HepG2 (cell line): ENCODE measurements around the gene RNMT. TPM values are rescaled to one million over a fixed set of nuclear protein-coding genes. Genes with fewer than 3 reads are reported as not detected.

Experiments
- ATAC-seq: fragments of 200-7000 bp; cut with Tn5 transposase; 3 replicates; pipeline ENCODE4 v1.9.1; 2020; ENCODE audit warnings: mild to moderate bottlenecking, moderate library complexity
- BruUV-seq: library from RNA; stranded (reverse); fragments of 400-500 nt; replicated peaks from 2 replicates; lab custom pipeline; 2021; lab: Mats Ljungman, UMichigan
- CTCF ChIA-PET: fragments of 300-600 bp; formaldehyde crosslinking; extraction: SDS; loops from one replicate; lab custom pipeline; 2021; ENCODE audit warnings: low total read pairs, inconsistent platforms, low intra/inter-chr PET ratio; lab: Yijun Ruan, JAX
- POLR2A ChIA-PET: fragments of 350-600 bp; sonication (Branson Sonifier 250); formaldehyde crosslinking; loops from one replicate; lab custom pipeline; 2020; ENCODE audit warnings: antibody characterized with exemption, inconsistent platforms; lab: Yijun Ruan, JAX
- DNase-seq: peaks from one replicate; pipeline ENCODE4 v3.0.0-alpha.2; 2015; ENCODE audit warnings: low spot score
- FAIRE-seq: peaks from 3 replicates; lab custom pipeline; 2011; peaks lifted over from hg19 to GRCh38; lab: Jason Lieb, UNC
- H2AFZ ChIP-seq: one replicate; pipeline ENCODE4 v1.6.1; 2011; ENCODE audit warnings: low read length, inconsistent platforms
- H3K27ac ChIP-seq: fragments of 300-600 bp; 3 replicates; pipeline ENCODE4 v1.8.0; 2011; ENCODE audit warnings: mixed run types, mild to moderate bottlenecking, mixed read lengths, low read length, inconsistent platforms; ENCODE audit not compliant: insufficient read depth; ENCODE audit errors: extremely low read length
- H3K27me3 ChIP-seq, 2 experiments: fragments of 200-600 bp in 1 of 2; 2 replicates in 1 of 2; 3 replicates in 1 of 2; pipeline versions ENCODE4 v1.6.0 to v1.8.0; 2011; ENCODE audit warnings: low read length in 2 of 2, mild to moderate bottlenecking in 2 of 2, moderate library complexity in 2 of 2, inconsistent platforms in 1 of 2; ENCODE audit not compliant: insufficient read depth in 2 of 2, control insufficient read depth in 1 of 2
- H3K36me3 ChIP-seq, 2 experiments: fragments of 200-600 bp in 1 of 2; replicated peaks in 1 of 2; 2 replicates in 1 of 2; 3 replicates in 1 of 2; pipeline versions ENCODE4 v1.5.1 to v1.8.0; 2011; ENCODE audit warnings: low read length in 2 of 2, inconsistent platforms in 1 of 2; ENCODE audit not compliant: insufficient read depth in 2 of 2, control insufficient read depth in 1 of 2
- H3K4me1 ChIP-seq: 2 replicates; pipeline ENCODE4 v1.5.1; 2012; ENCODE audit warnings: low read length, inconsistent platforms; ENCODE audit not compliant: insufficient read depth
- H3K4me2 ChIP-seq: 2 replicates; pipeline ENCODE4 v1.6.0; 2011; ENCODE audit warnings: low read depth, low read length, inconsistent platforms
- H3K4me3 ChIP-seq, 3 experiments: fragments of 200-600 bp in 1 of 3; sonication (generic), shearing (Covaris generic) in 1 of 3; replicated peaks in 1 of 3; 2 replicates each; pipeline ENCODE4 v1.5.1; 2011 to 2016; ENCODE audit warnings: low read length in 3 of 3, inconsistent platforms in 2 of 3, low read depth in 2 of 3, mild to moderate bottlenecking in 2 of 3, control low read depth in 1 of 3, mixed read lengths in 1 of 3; ENCODE audit not compliant: insufficient read depth in 1 of 3
- H3K79me2 ChIP-seq: one replicate; pipeline ENCODE4 v1.6.1; 2011; ENCODE audit warnings: low read length, inconsistent platforms; ENCODE audit not compliant: insufficient read depth
- H3K9ac ChIP-seq: 2 replicates; pipeline ENCODE4 v1.6.0; 2011; ENCODE audit warnings: mild to moderate bottlenecking, low read depth, low read length, inconsistent platforms; ENCODE audit not compliant: insufficient read depth
- H3K9me3 ChIP-seq: 2 replicates; pipeline ENCODE4 v1.5.1; 2012; ENCODE audit warnings: mild to moderate bottlenecking, low read length
- H4K20me1 ChIP-seq: 2 replicates; pipeline ENCODE4 v1.6.0; 2011; ENCODE audit warnings: inconsistent platforms, mild to moderate bottlenecking, low read length, moderate library complexity; ENCODE audit not compliant: insufficient read depth
- HES4 ChIP-seq: sonication (generic); formaldehyde crosslinking; IDR thresholded peaks from 2 replicates; pipeline ENCODE4 v1.9.0; 2021; ENCODE audit warnings: mild to moderate bottlenecking, missing genetic modification reagents, borderline replicate concordance
- KLF13 ChIP-seq: sonication (generic); formaldehyde crosslinking; IDR thresholded peaks from 2 replicates; pipeline ENCODE4 v1.4.0; 2020; ENCODE audit warnings: mild to moderate bottlenecking, missing genetic modification reagents
- KMT2B ChIP-seq: IDR thresholded peaks from 2 replicates; pipeline ENCODE4 v1.6.1; 2016; ENCODE audit warnings: missing genetic modification reagents, missing compliant biosample characterization
- STAG1 ChIP-seq: sonication (generic); formaldehyde crosslinking; IDR thresholded peaks from 2 replicates; pipeline ENCODE4 v1.4.0; 2020; ENCODE audit warnings: missing genetic modification reagents
- ZFP36 ChIP-seq: fragments of 150-350 bp; IDR thresholded peaks from 2 replicates; pipeline ENCODE4 v1.6.1; 2018; ENCODE audit warnings: borderline replicate concordance, low read length, low read depth; ENCODE audit not compliant: partially characterized antibody
- ZNF329 ChIP-seq: sonication (generic); formaldehyde crosslinking; IDR thresholded peaks from 2 replicates; pipeline ENCODE4 v1.9.0; 2021; ENCODE audit warnings: low read depth, mild to moderate bottlenecking, missing genetic modification reagents
- ZNF441 ChIP-seq: sonication (generic); formaldehyde crosslinking; IDR thresholded peaks from 2 replicates; pipeline ENCODE4 v1.7.0; 2021; ENCODE audit warnings: missing genetic modification reagents, borderline replicate concordance
- ZNF572 ChIP-seq: sonication (generic); formaldehyde crosslinking; IDR thresholded peaks from 2 replicates; pipeline ENCODE4 v1.5.1; 2020; ENCODE audit warnings: mild to moderate bottlenecking, missing genetic modification reagents
- ZNF878 ChIP-seq: sonication (generic); formaldehyde crosslinking; IDR thresholded peaks from 2 replicates; pipeline ENCODE4 v1.8.1; 2023; ENCODE audit warnings: mild to moderate bottlenecking, missing genetic modification reagents, moderate library complexity
- WGBS: methylation state at CpG from one replicate; pipeline ENCODE4 v1.1.6; 2017; ENCODE audit warnings: low lambda C conversion rate; 5-methylcytosine and 5-hydroxymethylcytosine counted together
- in situ Hi-C: cut with HindIII; loops from 2 replicates; pipeline ENCODE4 v1.10.0; 2017; ENCODE audit warnings: low pct_unique_long_range_greater_than_20kb; ENCODE audit not compliant: extremely low pct_ligation_motif_present
- intact Hi-C: fragments of 100-400 bp; cut with micrococcal nuclease; formaldehyde crosslinking; loops from one replicate; pipeline ENCODE4 v1.10.0; 2022; ENCODE audit not compliant: unreplicated experiment
- polyA plus RNA-seq, 8 experiments: library from polyadenylated mRNA; depleted of rRNA in 3 of 8; stranded (reverse) in 7 of 8; unstranded in 1 of 8; fragments of >200 nt; fragmentation: Illumina TruSeq in 4 of 8; extraction: Trizol in 4 of 8; gene quantifications; 2 replicates each; pipeline versions ENCODE4 v1.2.1 to v1.2.3, GENCODE V29; 2011 to 2016; ENCODE audit warnings: low read depth in 4 of 8, missing spikeins in 1 of 8, mixed read lengths in 1 of 8; ENCODE audit not compliant: insufficient read depth in 1 of 8
- total RNA-seq, 5 experiments: library from RNA; depleted of rRNA; stranded (reverse); fragments of >200 nt; fragmentation: Illumina TruSeq; extraction: Trizol; gene quantifications; 2 replicates each; pipeline ENCODE4 v1.2.3, GENCODE V29; 2016; ENCODE audit warnings: low read depth in 1 of 5

The RNMT gene
- total and polyA plus RNA-seq, 2 of the 13 experiments (the other 11 are each of a cell fraction or from before 2014, with no cell fraction given): 22.9 to 24.4 TPM

- no peaks in the 10 kb centered on the region for H3K4me1 ChIP-seq
- intact Hi-C loops: no loop called here
- H3K36me3 ChIP-seq: peaks cover 5 to 17% of the 10 kb centered on the region in 2 experiments; a peak in 4 of 5 replicates
- POLR2A ChIA-PET: no interaction called here
- H3K9me3 ChIP-seq: peaks cover 72% of the 10 kb centered on the region
- H3K4me3 ChIP-seq: no peak overlapping the region
- no peak overlapping the region for H3K9ac ChIP-seq
- no peak overlapping the region for H3K4me2 ChIP-seq
- no peak for ATAC-seq
- H3K27ac ChIP-seq: no peak overlapping the region
- CTCF ChIA-PET: no interaction called here
- in situ Hi-C loops: no loop called here
- no peak overlapping the region for H2AFZ ChIP-seq
- BruUV-seq: no TSS peak
- WGBS: 91% methylated on average over 1 of the region's 1 CpG
- no peak for FAIRE-seq
- H3K79me2 ChIP-seq: peaks cover 95% of the 10 kb centered on the region
- TF ChIP-seq KLF13 (CRISPR knock-in tag) (no peak), ZFP36 (peak; percentile 87), ZNF441 (CRISPR knock-in tag) (no peak)
- H3K27me3 ChIP-seq: no peaks in the 10 kb centered on the region; a peak in 1 of 5 replicates
- peak; percentile 13 for DNase-seq
- H4K20me1 ChIP-seq: peaks cover 2% of the 10 kb centered on the region; the same call in 1 of the 2 replicates
Observed at GRCh38 chr18:13703899-13704298, 22.6 kb upstream of the RNMT start.

GRCh38 chr18:13710414-13710831 lies 16.1 kb upstream of the RNMT start:
- Histone ChIP-seq H3K4me1 (peaks cover 33% of the 10 kb centered on the region), H3K9ac (no peak overlapping the region), H3K4me3 (no peak overlapping the region), H3K36me3 (0 out of 5 replicates have a peak, but pooled peaks cover 1 to 4% of the 10 kb centered on the region in 2 experiments), H3K9me3 (peaks cover 16% of the 10 kb centered on the region), H3K27me3 (no peaks in the 10 kb centered on the region; a peak in 1 of 5 replicates), H3K4me2 (no peak overlapping the region), H3K79me2 (peaks cover 97% of the 10 kb centered on the region), H4K20me1 (peaks cover 37% of the 10 kb centered on the region), H2AFZ (no peak overlapping the region), H3K27ac (no peak overlapping the region)
- TF ChIP-seq HES4 (CRISPR knock-in tag) (no peak), ZNF329 (CRISPR knock-in tag) (no peak), KMT2B (CRISPR knock-in tag) (no peak), ZNF878 (CRISPR knock-in tag) (no peak), ZNF572 (CRISPR knock-in tag) (no peak), STAG1 (CRISPR knock-in tag) (no peak)
- POLR2A ChIA-PET: no interaction called here
- ATAC-seq (no peak), DNase-seq (no peak), FAIRE-seq (no peak)
- WGBS: 87% methylated on average over 5 of the region's 6 CpGs
- BruUV-seq: no TSS peak
- CTCF ChIA-PET: no interaction called here
- intact Hi-C loops (loop anchor here (10.0 kb wide), 2 partner anchors 376 to 496 kb away; partner anchors contain the start of gene LDLRAD4), in situ Hi-C loops (no loop called here)
